Astrocyte (in vitro differentiated cells and primary cell): Measurements from ENCODE around the gene GPR137B. TPM values are rescaled to one million over a fixed set of nuclear protein-coding genes. Genes with fewer than 3 reads are reported as not detected.

Experiments used
- DNase-seq: peaks from one replicate; pipeline ENCODE4 v3.0.0-alpha.2; 2010; ENCODE audit warnings: low read depth
- FAIRE-seq: peaks from 2 replicates; lab custom pipeline; 2011; peaks lifted over from hg19 to GRCh38; lab: Jason Lieb, UNC
- H2AFZ ChIP-seq: 2 replicates; pipeline ENCODE4 v1.6.0; 2012; ENCODE audit warnings: low read depth, low read length, inconsistent platforms
- H3K27ac ChIP-seq: 2 replicates; pipeline ENCODE4 v1.5.1; 2011; ENCODE audit warnings: low read depth, low read length, inconsistent platforms
- H3K27me3 ChIP-seq: 2 replicates; pipeline ENCODE4 v1.6.0; 2011; ENCODE audit warnings: low read length, inconsistent platforms; ENCODE audit not compliant: insufficient read depth
- H3K36me3 ChIP-seq: 2 replicates; pipeline ENCODE4 v1.5.1; 2011; ENCODE audit warnings: low read length, inconsistent platforms; ENCODE audit not compliant: insufficient read depth
- H3K4me1 ChIP-seq: 2 replicates; pipeline ENCODE4 v1.5.1; 2011; ENCODE audit warnings: low read length, inconsistent platforms; ENCODE audit not compliant: insufficient read depth
- H3K4me2 ChIP-seq: 2 replicates; pipeline ENCODE4 v1.6.0; 2012; ENCODE audit warnings: low read length, inconsistent platforms
- H3K4me3 ChIP-seq: 2 replicates; pipeline ENCODE4 v1.5.1; 2011; ENCODE audit warnings: low read depth, mild to moderate bottlenecking, low read length, inconsistent platforms; ENCODE audit not compliant: insufficient read depth
- H3K79me2 ChIP-seq: 2 replicates; pipeline ENCODE4 v1.6.0; 2012; ENCODE audit warnings: mild to moderate bottlenecking, low read length, inconsistent platforms; ENCODE audit not compliant: insufficient read depth
- H3K9ac ChIP-seq: 2 replicates; pipeline ENCODE4 v1.6.0; 2012; ENCODE audit warnings: mild to moderate bottlenecking, low read length, inconsistent platforms
- H3K9me3 ChIP-seq: 2 replicates; pipeline ENCODE4 v1.5.1; 2012; ENCODE audit warnings: low read depth, mild to moderate bottlenecking, low read length, inconsistent platforms; ENCODE audit not compliant: insufficient read depth
- H4K20me1 ChIP-seq: 2 replicates; pipeline ENCODE4 v1.6.0; 2012; ENCODE audit warnings: low read length, inconsistent platforms; ENCODE audit not compliant: insufficient read depth
- H3K27ac Mint-ChIP-seq: one replicate; pipeline ENCODE4 v1.8.0; 2021; ENCODE audit warnings: mild to moderate bottlenecking, mixed read lengths; ENCODE audit not compliant: unreplicated experiment
- H3K27me3 Mint-ChIP-seq: one replicate; pipeline ENCODE4 v1.8.0; 2021; ENCODE audit warnings: low read depth, mixed read lengths; ENCODE audit not compliant: unreplicated experiment
- H3K36me3 Mint-ChIP-seq: one replicate; pipeline ENCODE4 v1.8.0; 2021; ENCODE audit warnings: low read depth, mixed read lengths; ENCODE audit not compliant: unreplicated experiment
- H3K4me1 Mint-ChIP-seq: one replicate; pipeline ENCODE4 v1.8.0; 2021; ENCODE audit warnings: low read depth, mixed read lengths; ENCODE audit not compliant: unreplicated experiment
- H3K4me3 Mint-ChIP-seq: one replicate; pipeline ENCODE4 v1.8.0; 2021; ENCODE audit warnings: mild to moderate bottlenecking, moderate library complexity, mixed read lengths; ENCODE audit not compliant: unreplicated experiment
- H3K9me3 Mint-ChIP-seq: one replicate; pipeline ENCODE4 v1.8.0; 2021; ENCODE audit warnings: mild to moderate bottlenecking, mixed read lengths; ENCODE audit not compliant: unreplicated experiment
- EZH2 ChIP-seq: IDR thresholded peaks from 2 replicates; pipeline ENCODE4 v1.6.1; 2012; ENCODE audit warnings: mild to moderate bottlenecking, low read length, inconsistent platforms; ENCODE audit not compliant: insufficient read depth
- total RNA-seq: library from RNA; stranded (reverse); gene quantifications from 2 replicates; pipeline ENCODE4 v1.2.1, GENCODE V29; 2021
- TF ChIP-seq, protein P1 (sequence below): IDR thresholded peaks from 2 replicates; pipeline ENCODE4 v1.5.1; 2011; ENCODE audit warnings: low read depth, mild to moderate bottlenecking, inconsistent platforms, low read length, moderate library complexity; ENCODE audit not compliant: insufficient read depth

GPR137B gene
- total RNA-seq, 1 donor from 2014 or later, result 12.9 TPM

DNA sequence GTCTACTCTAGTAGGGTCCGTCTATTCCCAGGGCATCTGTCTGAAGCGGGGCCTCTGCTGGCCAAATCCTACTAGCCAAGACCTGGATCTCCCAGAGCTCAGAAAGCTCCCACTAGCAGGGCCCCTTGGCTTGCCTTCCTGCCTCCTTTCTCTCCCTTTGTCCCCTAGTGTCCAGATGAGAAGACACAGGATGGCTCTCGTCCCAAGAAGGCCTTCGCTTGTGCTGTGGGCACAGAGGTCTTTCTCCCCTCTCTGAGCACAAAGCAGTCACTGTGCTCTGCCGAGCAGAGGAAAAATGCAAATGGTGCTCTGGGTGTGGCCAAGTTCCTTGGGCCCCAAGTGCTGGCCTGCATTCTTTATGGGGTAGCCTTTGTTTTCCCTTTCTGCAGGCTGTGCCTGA lies 13.0 kb upstream of the GPR137B start:
- no peak for DNase-seq
- no peak overlapping the region for H3K4me3 Mint-ChIP-seq
- no peaks in the 10 kb centered on the region for H3K36me3 ChIP-seq
- no peaks in the 10 kb centered on the region for H3K27me3 ChIP-seq
- H3K4me1 Mint-ChIP-seq, result peaks cover 7% of the 10 kb centered on the region
- peaks cover 2% of the 10 kb centered on the region for H3K27me3 Mint-ChIP-seq
- no peaks in the 10 kb centered on the region for H3K4me1 ChIP-seq
- no peak overlapping the region for H3K4me2 ChIP-seq
- FAIRE-seq, result no peak
- H3K9me3 Mint-ChIP-seq, result peaks cover under 1% of the 10 kb centered on the region
- no peak overlapping the region for H3K27ac ChIP-seq
- peaks cover under 1% of the 10 kb centered on the region for H3K36me3 Mint-ChIP-seq
- H3K79me2 ChIP-seq, result no peaks in the 10 kb centered on the region
- no peak overlapping the region for H3K9ac ChIP-seq
- H2AFZ ChIP-seq, result no peak overlapping the region
- no peaks in the 10 kb centered on the region for H4K20me1 ChIP-seq
- H3K4me3 ChIP-seq, result no peak overlapping the region
- no peak overlapping the region for H3K27ac Mint-ChIP-seq
- no peaks in the 10 kb centered on the region for H3K9me3 ChIP-seq
- TF ChIP-seq, protein P1, sequence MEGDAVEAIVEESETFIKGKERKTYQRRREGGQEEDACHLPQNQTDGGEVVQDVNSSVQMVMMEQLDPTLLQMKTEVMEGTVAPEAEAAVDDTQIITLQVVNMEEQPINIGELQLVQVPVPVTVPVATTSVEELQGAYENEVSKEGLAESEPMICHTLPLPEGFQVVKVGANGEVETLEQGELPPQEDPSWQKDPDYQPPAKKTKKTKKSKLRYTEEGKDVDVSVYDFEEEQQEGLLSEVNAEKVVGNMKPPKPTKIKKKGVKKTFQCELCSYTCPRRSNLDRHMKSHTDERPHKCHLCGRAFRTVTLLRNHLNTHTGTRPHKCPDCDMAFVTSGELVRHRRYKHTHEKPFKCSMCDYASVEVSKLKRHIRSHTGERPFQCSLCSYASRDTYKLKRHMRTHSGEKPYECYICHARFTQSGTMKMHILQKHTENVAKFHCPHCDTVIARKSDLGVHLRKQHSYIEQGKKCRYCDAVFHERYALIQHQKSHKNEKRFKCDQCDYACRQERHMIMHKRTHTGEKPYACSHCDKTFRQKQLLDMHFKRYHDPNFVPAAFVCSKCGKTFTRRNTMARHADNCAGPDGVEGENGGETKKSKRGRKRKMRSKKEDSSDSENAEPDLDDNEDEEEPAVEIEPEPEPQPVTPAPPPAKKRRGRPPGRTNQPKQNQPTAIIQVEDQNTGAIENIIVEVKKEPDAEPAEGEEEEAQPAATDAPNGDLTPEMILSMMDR, result no peak
- no peak for TF ChIP-seq EZH2

DNA sequence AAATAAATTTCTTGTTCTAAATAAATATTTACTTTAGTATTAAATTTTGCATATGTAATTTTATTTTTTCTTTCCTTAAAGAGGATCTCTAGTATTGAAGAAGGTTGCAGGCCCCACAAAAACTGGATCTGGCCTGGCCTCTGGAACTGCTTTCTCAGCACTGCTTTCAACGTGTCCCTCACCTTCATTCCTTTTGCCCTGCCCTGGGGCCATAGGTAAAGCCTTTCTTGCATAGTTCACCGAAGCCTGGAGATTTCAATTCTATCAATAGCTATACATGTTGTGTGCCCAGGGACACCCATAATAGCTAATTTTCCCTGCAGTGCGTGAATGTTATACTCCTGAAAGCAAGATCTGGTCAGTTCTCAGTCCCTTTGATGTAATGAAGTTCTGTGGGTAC lies 12.0 kb upstream of the GPR137B start:
- Histone ChIP-seq H3K79me2 (no peaks in the 10 kb centered on the region), H3K27ac (no peak overlapping the region), H4K20me1 (no peaks in the 10 kb centered on the region), H3K4me1 (no peaks in the 10 kb centered on the region), H3K9me3 (no peaks in the 10 kb centered on the region), H3K9ac (no peak overlapping the region), H3K4me3 (no peak overlapping the region), H2AFZ (no peak overlapping the region), H3K4me2 (no peak overlapping the region), H3K27me3 (peaks cover 3% of the 10 kb centered on the region), H3K36me3 (no peaks in the 10 kb centered on the region)
- H3K36me3 Mint-ChIP-seq, result peaks cover 2% of the 10 kb centered on the region
- H3K27me3 Mint-ChIP-seq, result peaks cover 10% of the 10 kb centered on the region
- peaks cover 4% of the 10 kb centered on the region for H3K9me3 Mint-ChIP-seq
- no peak overlapping the region for H3K27ac Mint-ChIP-seq
- peaks cover 7% of the 10 kb centered on the region for H3K4me1 Mint-ChIP-seq
- DNase-seq (no peak), FAIRE-seq (no peak)
- TF ChIP-seq, protein P1, result no peak
- no peak for TF ChIP-seq EZH2
- H3K4me3 Mint-ChIP-seq, result no peak overlapping the region

DNA sequence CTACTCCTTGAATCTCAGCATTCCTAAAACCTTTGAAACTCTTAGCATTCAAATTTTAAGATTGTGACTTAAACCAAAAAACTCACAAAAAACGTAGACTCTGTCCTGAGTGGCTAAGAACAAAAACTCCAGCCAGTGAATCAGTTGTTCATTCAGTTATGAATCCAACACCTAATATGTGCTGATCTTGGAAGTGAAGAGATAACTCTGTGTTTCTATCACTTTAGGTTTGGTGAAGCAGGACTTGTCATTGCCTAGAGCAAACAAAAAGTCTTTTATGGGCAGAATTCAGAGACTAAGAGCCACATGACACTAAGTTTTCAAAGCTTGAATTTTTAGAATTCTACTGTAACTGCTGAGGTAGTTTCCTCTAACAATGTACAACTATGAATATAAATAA lies 10.4 kb upstream of the GPR137B start:
- H3K4me3 Mint-ChIP-seq, result no peak overlapping the region
- Histone ChIP-seq H3K27me3 (peaks cover 3% of the 10 kb centered on the region), H3K36me3 (no peaks in the 10 kb centered on the region), H3K4me1 (no peaks in the 10 kb centered on the region), H3K9ac (no peak overlapping the region), H3K4me3 (no peak overlapping the region), H2AFZ (no peak overlapping the region), H4K20me1 (no peaks in the 10 kb centered on the region), H3K4me2 (no peak overlapping the region), H3K79me2 (no peaks in the 10 kb centered on the region), H3K9me3 (no peaks in the 10 kb centered on the region), H3K27ac (no peak overlapping the region)
- FAIRE-seq (no peak), DNase-seq (no peak)
- H3K9me3 Mint-ChIP-seq, result peaks cover 4% of the 10 kb centered on the region
- peaks cover 2% of the 10 kb centered on the region for H3K36me3 Mint-ChIP-seq
- TF ChIP-seq, protein P1, result no peak
- no peak for TF ChIP-seq EZH2
- no peak overlapping the region for H3K27ac Mint-ChIP-seq
- H3K4me1 Mint-ChIP-seq, result peaks cover 7% of the 10 kb centered on the region
- peaks cover 18% of the 10 kb centered on the region for H3K27me3 Mint-ChIP-seq
